T47D (cell line): ENCODE results near the gene TRMT44.

Experiments used
- DNase-seq, 2 experiments: peaks; one replicate each; pipeline versions ENCODE4 v3.0.0 to v3.0.0-alpha.2; 2011 to 2012; ENCODE audit warnings: low read depth in 1 of 2, low spot score in 1 of 2
- JUND ChIP-seq: IDR thresholded peaks from 2 replicates; pipeline ENCODE4 v1.6.1; 2012; ENCODE audit warnings: low read depth
- in situ Hi-C: cut with HindIII; loops from 2 replicates; pipeline ENCODE4 v1.10.0; 2016; ENCODE audit warnings: low sequenced_read_pairs, low pct_unique_long_range_greater_than_20kb

The TRMT44 gene

DNA sequence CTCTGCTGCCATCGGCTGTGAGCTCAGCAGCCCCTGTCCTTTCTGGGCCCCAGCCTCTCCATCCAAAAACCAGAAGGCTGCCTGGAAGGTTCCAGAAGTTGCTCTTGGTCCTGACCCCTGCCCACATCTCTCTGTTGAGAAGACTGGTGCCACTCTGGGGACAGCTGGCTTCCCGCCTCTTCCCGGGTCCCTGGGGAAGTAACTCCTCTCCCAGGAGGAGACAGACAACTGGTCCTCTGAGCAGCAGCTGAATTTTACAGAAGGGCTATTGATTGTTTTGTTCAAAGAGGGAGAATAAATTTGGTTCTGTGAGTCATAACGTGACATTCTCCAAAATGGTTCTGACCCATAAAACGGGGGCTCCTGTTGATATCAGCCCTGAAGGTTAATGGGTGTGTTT lies 61.2 kb downstream of the TRMT44 start:
- no peak for TF ChIP-seq JUND
- no peak for DNase-seq
- in situ Hi-C loops, result no loop called here

DNA sequence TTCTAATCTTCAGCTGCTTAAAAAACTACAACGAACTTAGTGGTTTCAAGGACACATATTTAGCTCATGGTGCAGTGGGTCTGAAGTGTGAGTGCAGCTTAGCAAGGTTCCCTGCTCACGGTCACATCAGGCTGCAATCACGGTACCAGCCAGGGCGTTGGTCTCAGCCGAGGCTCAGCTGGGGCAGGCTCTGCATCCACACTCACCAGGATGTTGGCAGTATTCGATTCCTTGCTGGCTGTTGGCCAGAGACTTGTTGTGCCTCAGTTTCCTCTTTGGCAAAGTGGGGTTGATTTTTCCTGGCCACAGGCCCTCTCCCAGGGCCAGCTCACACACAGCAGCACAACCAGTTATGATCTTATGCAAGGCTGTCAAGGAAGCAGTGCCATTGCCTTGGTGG lies 61.8 kb downstream of the TRMT44 start:
- in situ Hi-C loops, result no loop called here
- no peak for DNase-seq
- no peak for TF ChIP-seq JUND

DNA sequence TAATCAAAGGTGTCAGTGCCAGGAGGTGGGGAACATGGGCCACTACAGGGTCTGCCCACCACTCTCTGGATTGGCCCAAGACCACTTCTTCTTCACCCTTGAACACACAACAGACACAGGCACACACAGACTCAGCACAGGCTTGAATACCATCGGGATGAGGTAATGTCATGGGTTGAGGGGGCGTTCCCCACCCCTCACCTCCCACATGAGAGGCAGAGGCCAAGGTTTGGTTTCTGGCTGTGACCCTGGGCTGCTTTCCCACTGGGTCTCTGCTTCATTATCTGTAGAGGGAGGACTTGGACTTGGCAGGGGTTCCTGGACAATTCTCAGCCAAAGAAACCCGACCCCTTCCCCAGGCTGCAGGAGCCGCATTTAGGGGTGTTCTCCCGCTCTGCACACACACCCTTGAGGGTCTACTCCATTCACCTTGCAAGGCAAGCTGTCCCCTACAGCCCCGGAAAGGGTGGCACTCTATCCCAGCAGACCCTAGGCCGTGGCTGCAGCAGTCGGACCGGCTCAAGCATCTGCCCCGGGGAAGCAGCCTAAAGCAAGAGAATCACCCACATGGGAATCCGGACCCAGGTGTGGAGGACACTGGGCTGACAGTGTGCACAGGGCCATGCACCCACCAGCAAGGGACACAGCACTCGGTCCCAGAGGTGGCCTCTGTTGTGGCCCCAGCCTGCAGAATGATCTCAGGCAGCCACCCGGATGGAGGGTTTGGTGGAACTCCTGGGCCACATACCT lies 62.4 kb downstream of the TRMT44 start:
- in situ Hi-C loops, result no loop called here
- no peak for TF ChIP-seq JUND
- no peak for DNase-seq

DNA sequence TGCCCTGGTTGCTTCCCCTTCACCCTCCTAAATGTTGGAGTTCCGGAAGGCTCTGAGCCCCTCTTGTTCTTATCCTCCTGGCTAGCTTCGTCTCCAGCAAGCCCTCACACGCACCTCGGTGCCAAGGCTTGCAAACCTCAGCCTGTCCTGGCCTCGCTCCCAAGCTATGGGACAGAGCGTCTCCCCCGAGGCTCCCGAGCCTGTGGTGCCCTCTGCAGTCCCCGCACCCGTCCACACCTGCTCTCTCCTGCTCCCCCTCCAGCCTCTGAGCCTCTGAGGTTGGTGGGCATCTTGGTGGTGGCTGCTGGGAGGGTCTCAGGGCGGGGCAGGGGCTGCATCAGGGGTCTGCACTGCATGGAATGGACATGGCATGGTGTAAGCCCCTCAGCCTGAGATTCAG lies 63.2 kb downstream of the TRMT44 start:
- no peak for TF ChIP-seq JUND
- DNase-seq, result no peak
- in situ Hi-C loops, result no loop called here

DNA sequence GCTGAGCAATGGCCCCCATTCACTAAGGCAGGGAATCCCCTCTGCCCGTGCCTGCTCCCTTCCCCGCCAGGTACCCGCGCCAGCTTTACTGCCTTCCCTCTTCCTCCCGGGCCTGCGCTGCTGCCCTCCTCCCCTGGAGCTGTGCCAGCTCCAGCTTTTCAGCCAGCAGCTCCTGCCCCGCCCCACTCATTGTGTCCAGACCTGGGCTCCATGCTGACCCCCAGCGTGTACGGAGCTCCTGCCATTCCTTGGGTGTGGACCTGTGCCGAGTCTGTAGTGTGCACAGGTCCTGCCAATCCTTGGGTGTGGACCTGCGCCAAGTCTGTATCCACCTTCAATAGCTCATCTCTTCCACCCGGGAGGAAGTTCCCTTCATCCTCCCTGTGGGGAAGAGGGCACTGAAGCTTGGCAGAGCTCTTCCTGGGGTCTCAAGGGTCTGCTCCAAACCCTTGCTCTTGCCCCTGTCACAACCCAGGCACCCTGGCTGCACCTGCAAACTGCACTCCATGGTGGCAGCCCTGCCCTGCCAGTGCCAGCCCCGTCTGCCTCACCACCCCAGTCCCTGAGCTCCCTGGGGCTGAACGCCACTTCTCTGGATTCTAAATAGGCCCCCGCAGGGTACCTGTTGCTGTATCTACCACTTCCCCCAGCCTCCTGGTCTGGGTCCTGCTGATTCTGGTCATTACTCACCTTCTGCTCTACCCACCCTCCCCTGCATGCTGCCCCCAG lies 63.9 kb downstream of the TRMT44 start:
- peak; percentile 9 to 23 for DNase-seq
- TF ChIP-seq JUND, result no peak
- in situ Hi-C loops, result no loop called here

DNA sequence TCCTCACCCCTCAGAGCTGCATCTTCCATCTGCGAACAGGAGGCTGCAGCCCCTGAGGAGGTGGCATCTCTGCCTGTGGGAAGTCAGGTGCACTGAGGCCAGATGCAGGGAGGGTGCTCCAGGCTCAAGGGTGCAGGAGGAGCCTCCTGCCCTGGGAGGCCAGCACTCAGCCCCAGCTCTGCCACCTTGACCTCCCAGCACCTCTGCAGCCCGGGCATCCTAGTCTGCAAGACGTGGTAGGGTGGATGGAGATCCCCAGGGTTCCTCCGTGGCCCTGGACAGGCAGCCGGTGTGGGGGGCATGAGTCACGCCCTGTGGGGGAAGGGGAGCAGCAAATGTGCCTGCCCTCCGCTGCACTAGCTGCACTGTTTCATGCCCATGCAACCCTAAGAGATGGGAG lies 64.7 kb downstream of the TRMT44 start:
- DNase-seq, result no peak
- TF ChIP-seq JUND, result no peak
- in situ Hi-C loops, result no loop called here

DNA sequence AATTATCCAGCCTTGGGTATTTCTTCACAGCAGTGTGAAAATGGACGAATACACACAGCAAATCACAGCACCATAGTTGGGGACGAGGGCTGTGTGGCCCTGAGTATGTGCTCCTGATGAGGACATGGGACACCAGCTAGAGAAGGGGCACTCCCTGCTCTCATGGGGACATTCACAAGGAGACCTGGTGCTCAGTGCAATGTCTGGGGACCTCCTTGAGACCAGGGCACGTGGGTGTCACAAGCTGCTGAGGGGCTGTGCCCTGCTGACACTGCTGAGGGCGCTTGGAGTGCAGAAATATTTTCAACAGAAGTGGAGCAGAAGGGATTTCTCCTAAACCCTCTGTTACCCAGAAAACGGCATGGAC lies 65.4 kb downstream of the TRMT44 start:
- DNase-seq, result no peak
- in situ Hi-C loops, result no loop called here
- TF ChIP-seq JUND, result no peak

DNA sequence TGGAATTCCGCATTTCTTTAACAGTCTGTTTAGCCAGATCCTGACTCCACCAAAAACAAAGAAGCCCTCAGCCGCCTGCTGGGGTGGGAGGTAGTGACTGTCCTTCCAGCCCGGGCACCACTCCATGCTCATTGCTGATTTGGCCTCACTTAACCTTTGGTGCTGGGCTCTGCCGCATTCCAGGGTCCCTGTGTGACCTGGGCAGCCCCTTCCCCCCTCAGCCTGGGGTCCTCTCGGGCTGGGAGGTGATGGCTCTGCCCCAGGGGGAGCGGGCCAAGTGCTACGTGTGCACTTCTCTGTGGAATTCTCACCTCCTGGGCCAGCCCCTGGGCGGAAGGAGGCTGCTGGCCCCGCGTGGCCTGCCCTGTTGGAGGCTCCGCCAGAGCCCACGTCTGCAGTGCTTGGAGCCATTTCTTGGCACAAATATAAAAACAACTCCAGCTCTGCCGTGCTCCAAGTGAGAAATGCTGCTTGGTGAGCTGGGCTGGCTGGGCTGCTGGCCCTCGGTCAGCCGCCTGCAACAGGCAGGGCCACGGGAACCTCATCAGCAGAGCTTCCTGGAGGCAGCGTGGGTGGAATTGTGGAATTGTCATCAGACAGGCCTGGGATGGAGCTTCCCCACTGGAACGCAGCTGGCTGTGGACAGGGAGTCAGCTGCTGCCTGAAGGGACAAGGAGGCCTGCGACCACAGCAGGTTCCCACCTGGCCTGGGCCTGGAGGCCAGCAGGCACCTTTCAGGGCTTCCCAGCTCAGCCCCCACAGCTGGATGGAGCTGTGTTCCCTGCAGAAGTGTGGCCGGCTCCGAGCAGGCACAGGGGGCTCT lies 66.0 kb downstream of the TRMT44 start:
- no peak for DNase-seq
- TF ChIP-seq JUND, result no peak
- in situ Hi-C loops, result no loop called here

DNA sequence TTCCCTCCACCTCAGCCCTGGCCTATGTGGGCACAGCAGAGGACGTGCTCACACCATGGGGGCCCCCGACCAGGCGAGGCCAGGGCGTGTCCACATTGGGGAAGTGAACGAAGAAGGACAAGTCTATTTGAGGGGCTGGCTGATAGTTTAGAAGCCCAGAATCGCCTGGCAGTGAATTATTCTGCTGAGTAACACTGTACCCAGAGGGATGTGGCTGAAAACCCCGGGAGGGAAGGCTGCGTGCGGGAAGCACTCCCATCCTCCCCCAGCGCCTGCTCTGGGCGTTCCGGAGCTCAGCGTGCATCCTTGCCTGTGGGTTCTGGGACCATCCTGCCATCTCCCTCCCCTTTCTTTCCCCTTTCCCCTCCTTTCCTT lies 66.6 kb downstream of the TRMT44 start:
- DNase-seq, result no peak
- in situ Hi-C loops, result no loop called here
- no peak for TF ChIP-seq JUND

DNA sequence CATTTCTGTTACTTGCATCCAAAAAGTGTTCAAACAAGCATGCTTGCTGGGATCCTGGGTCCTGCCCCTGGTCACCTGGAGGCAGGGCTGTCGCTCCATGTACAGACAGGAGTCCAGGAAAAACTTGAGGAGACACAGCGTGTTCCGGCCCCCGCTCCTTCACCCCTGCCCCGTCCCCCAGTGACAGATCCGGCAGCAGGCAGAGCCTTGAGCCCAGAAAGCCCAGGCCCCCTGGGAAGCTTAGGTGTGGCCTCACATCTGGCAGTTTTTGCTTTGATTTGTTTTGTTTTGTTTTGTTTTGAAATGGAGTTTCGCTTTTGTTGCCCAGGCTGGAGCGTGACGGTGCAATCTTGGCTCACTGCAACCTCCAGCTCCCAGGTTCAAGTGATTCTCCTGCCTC lies 67.0 kb downstream of the TRMT44 start:
- in situ Hi-C loops, result no loop called here
- no peak for TF ChIP-seq JUND
- DNase-seq, result no peak

DNA sequence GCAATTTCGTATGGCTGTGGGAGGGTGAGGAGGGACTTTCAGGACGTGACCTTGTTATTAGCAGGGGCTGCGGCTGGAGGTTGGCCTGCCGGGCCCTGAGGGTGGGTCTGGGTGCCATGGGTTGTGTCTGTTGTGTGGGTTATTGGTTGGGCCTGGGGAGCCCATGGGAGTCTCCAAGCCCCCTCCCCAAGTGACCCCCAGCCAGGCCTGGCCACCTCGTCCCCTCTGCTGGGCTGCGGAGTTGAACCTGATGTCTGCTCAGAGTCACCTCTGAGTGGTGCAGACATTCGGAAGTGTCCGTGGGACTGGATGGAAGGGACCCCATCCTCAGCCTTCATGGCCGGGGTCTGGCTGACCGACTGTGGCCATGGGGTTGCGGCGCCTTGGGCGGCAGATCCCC lies 67.7 kb downstream of the TRMT44 start:
- TF ChIP-seq JUND, result no peak
- in situ Hi-C loops, result no loop called here

DNA sequence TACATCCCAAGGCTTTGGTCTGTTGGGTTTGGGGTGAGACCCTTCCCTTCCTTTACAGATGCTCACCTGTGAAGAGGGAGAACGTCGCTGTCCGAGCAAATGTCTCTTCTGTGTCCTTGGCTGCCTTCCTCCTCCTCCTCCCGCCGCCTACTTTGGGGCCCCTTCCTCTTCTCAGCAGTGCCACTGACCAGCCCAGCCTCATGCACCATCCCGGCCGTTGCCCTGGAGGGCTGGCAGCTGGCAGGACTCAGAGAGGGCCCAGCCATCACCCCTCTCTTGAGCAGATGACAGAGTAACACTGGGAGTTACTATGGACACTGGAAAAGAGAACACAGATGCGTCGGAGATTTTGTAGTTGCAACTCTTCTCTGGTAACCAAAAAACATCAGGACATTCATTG lies 68.2 kb downstream of the TRMT44 start:
- TF ChIP-seq JUND, result no peak
- no peak for DNase-seq
- in situ Hi-C loops, result no loop called here

More for the DNA sequence above, 67.7 kb downstream of the TRMT44 start:
- DNase-seq, result no peak

DNA sequence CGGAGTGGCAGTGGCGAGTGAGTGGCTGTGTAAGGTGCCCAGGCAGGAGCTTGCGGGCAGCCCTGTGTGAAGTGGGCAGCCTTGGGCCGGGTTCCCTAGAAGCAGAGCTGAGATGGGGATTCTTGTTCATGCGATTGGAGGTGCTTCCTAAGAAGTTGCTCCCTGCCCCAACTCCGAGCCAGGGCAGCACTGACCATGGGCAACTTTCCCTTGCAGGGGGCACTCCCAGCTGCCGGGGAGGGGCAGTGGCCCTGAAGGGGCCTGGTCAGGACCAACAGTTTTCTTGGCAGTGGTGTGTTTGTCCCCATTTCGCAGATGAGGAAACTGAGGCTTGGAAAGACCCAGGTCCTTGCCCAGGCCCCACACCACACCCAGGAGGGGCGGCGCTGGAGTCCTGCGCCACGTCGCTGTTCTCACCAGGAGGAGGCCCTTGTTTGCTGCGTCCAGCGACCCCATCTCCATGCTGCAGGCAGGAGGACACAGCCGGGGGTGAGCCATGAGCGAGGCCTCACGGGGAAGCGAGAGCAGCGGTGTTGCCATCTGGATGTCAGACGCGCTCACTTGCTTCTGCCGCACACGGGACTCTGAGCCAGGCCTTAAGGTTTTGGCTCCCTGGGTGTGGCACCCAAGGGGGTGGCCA lies 68.9 kb downstream of the TRMT44 start:
- no peak for DNase-seq
- in situ Hi-C loops, result no loop called here
- TF ChIP-seq JUND, result no peak
